Pancreas (tissue), 10 donors: ENCODE results near the gene RPL35. TPM values are rescaled to one million over a fixed set of nuclear protein-coding genes. Genes with fewer than 3 reads are reported as not detected.
A peak's percentile ranks its signal among the peaks of the same experiment; 100 is the strongest.

ENCODE experiments used
- ATAC-seq, 4 donors: fragments of 200-7000 bp; cut with Tn5 transposase; one replicate each; pipeline versions ENCODE4 v1.8.0 to v1.9.1; 2020; ENCODE audit warnings: mild to moderate bottlenecking in 4 of 4, moderate library complexity in 4 of 4
- DNase-seq, 6 donors: peaks; one replicate each; pipeline ENCODE4 v3.0.0-alpha.2; 2020
- FAIRE-seq: peaks from 2 replicates; lab custom pipeline; 2012; peaks lifted over from hg19 to GRCh38; lab: Jason Lieb, UNC
- H3K27ac ChIP-seq, 4 donors: fragments of 200-600 bp; sonication (generic); 1 replicate in 3 of 4; 2 replicates in 1 of 4; pipeline versions ENCODE4 v1.5.0 to v1.8.0; 2020
- H3K27me3 ChIP-seq, 4 donors: fragments of 200-600 bp; one replicate each; pipeline ENCODE4 v1.8.0; 2021
- H3K36me3 ChIP-seq, 3 donors: fragments of 200-600 bp; sonication (generic) in 1 of 3; one replicate each; pipeline versions ENCODE4 v1.5.0 to v1.8.0; 2020 to 2021
- H3K4me1 ChIP-seq, 3 donors: fragments of 200-600 bp; one replicate each; pipeline ENCODE4 v1.8.0; 2021
- H3K4me3 ChIP-seq, 4 donors: fragments of 200-600 bp; sonication (generic) in 2 of 4; one replicate each; pipeline versions ENCODE4 v1.5.0 to v1.8.0; 2020 to 2021
- H3K9me3 ChIP-seq, 4 donors: fragments of 200-600 bp; one replicate each; pipeline ENCODE4 v1.8.0; 2021
- CTCF ChIP-seq, 4 donors: fragments of 200-600 bp; sonication (generic) in 3 of 4; IDR thresholded peaks; one replicate each; pipeline versions ENCODE4 v1.5.0 to v1.8.0; 2021; ENCODE audit warnings: antibody characterized with exemption in 4 of 4
- WGBS, 2 donors: extraction: QIAGEN DNeasy Blood & Tissue Kit; methylation state at CpG; one replicate each; pipeline ENCODE4 v1.1.7; 2013; 5-methylcytosine and 5-hydroxymethylcytosine counted together
- intact Hi-C, 3 donors: fragments of 100-400 bp; cut with DNase I; formaldehyde crosslinking; loops; one replicate each; pipeline versions ENCODE4 v1.11.1 to v1.14.2; 2022
- polyA plus RNA-seq, 2 donors: library from polyadenylated mRNA; stranded (reverse); fragments of 200-250 nt; gene quantifications; one replicate each; pipeline ENCODE4 v1.2.3, GENCODE V29; 2013
- total RNA-seq, 6 donors: library from RNA; stranded (reverse); fragmentation: NEBNext Ultra II Directional in 4 of 6; extraction: Animal tissue kit (Norgen Biotek cat#: 25700) in 4 of 6; gene quantifications; one replicate each; pipeline versions ENCODE4 v1.2.1 to v1.2.4, GENCODE V29; 2021 to 2023
- donor health status: healthy with polysubstance abuse.
- donor health status: DM: no; HTN: no; CAD: no; lungs with moderate emphysema.
- donor health status: DM: no; HTN: no; CAD: no.
- donor health status: control.
- donor health status: control.
- donor health status: Bipolar disorder and iron deficiency.
- donor health status: DM: yes; HTN: yes; CAD: no.
- donor health status: DM: no; HTN: no; CAD: no.
- donor health status: DM: no; HTN: no; CAD: no.
- donor health status: DM: yes; HTN: yes; CAD: no.

RPL35 gene
- total and polyA plus RNA-seq, 8 donors: 711 to 3,795 (median 1,051) TPM

GRCh38 chr9:124854822-124855221 lies 6.9 kb downstream of the RPL35 start:
- WGBS, 2 donors: 65 to 66% methylated on average over 7 of the region's 7 CpGs
- H3K4me3 ChIP-seq: no peak overlapping the region
- TF ChIP-seq CTCF (IDR thresholded peaks at IDR 0.05): no peak
- peaks cover 0 to 11% (median 6%) of the 10 kb centered on the region in 3 donors for H3K4me1 ChIP-seq
- no peaks in the 10 kb centered on the region for H3K9me3 ChIP-seq
- ATAC-seq (no peak), DNase-seq (no peak), FAIRE-seq (no peak)
- intact Hi-C loops: loop anchor here in 2 of 3 donors (5.0 to 10.0 kb wide), 2 partner anchors 63 to 70 kb away; no protein-coding TSS in a partner anchor
- H3K27me3 ChIP-seq: no peaks in the 10 kb centered on the region
- no peak overlapping the region for H3K27ac ChIP-seq
- H3K36me3 ChIP-seq: peaks cover 6 to 30% (median 15%) of the 10 kb centered on the region in 3 donors

GRCh38 chr9:124854161-124854560 lies 7.6 kb downstream of the RPL35 start:
- no peak overlapping the region for H3K4me3 ChIP-seq
- no peak for ATAC-seq
- no peaks in the 10 kb centered on the region for H3K27me3 ChIP-seq
- peak in 1 of 6 donors; percentile 66 for DNase-seq
- intact Hi-C loops: loop anchor here in 2 of 3 donors (5.0 to 10.0 kb wide), 2 partner anchors 62 to 69 kb away; no protein-coding TSS in a partner anchor
- H3K9me3 ChIP-seq: no peaks in the 10 kb centered on the region
- peaks cover 0 to 6% (median 5%) of the 10 kb centered on the region in 3 donors for H3K4me1 ChIP-seq
- H3K27ac ChIP-seq: no peak overlapping the region
- H3K36me3 ChIP-seq: peaks cover 6 to 24% (median 9%) of the 10 kb centered on the region in 3 donors
- WGBS, 2 donors: 70 to 81% methylated on average over 8 of the region's 8 CpGs
- no peak for TF ChIP-seq CTCF (IDR thresholded peaks at IDR 0.05)
- no peak for FAIRE-seq

- Histone ChIP-seq H3K4me1 (peaks cover 0 to 6% (median under 1%) of the 10 kb centered on the region in 3 donors), H3K36me3 (peaks cover 5 to 19% (median 5%) of the 10 kb centered on the region in 3 donors), H3K27me3 (no peaks in the 10 kb centered on the region), H3K4me3 (peak overlapping the region in 2 of 4 donors; percentile 34 to 47), H3K9me3 (no peaks in the 10 kb centered on the region), H3K27ac (no peak overlapping the region)
- peak in 1 of 6 donors; percentile 38 for DNase-seq
- ATAC-seq: peak in 2 of 4 donors; percentile 4 to 5
- intact Hi-C loops: loop anchor here (2.0 to 10.0 kb wide), 4 partner anchors 61 to 81 kb away; no protein-coding TSS in a partner anchor
- FAIRE-seq: no peak
- WGBS, 2 donors: 56 to 65% methylated on average over 11 of the region's 11 CpGs
- TF ChIP-seq CTCF (IDR thresholded peaks at IDR 0.05): no peak
Observed at GRCh38 chr9:124853605-124854143, 8.1 kb downstream of the RPL35 start.

DNA sequence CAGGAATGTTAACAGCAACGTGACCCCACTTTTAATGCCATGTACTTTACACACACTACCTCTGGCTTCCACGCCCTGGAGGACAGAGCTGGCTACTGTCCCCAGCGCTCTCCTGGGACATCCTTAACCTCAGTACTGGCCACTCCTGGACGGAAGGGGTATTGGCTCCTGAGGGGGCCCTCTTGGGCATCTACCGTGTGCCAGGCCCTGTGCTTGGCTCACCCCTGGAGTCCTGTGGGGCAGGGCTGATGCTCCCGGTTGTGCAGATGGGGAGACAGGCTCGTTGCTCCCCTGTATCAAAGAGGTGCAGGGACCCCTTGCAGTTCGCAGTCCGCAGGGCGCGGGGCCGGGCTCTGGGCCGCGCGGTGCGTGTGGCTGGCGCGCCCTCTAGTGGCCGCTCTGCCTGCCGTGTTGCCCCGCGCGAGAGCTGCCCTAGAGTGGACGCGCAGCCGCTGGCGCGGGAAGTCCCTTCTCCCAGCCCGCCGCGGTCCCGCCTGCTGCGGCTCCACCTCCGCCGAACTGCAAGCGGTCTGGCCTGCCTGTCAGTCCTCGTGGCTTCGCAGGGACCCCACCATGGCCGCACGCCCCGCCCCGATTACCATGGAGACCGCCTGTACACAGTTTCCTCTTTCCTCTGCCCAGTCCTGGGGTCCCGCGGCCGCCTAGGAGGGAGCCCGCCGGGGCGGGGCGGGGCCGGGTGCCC lies 8.8 kb downstream of the RPL35 start, which contains the start of gene WDR38:
Gene WDR38 (plus strand): TSS at position 632 of the 703 bp plus-strand sequence. CDS start 72 bp downstream, outside the sequence.
- intact Hi-C loops: loop anchor here (2.0 to 10.0 kb wide), 4 partner anchors 61 to 80 kb away; no protein-coding TSS in a partner anchor
- peak; percentile 94 to 99 (median 98) for TF ChIP-seq CTCF (IDR thresholded peaks at IDR 0.05)
- 1 to 2% methylated on average over 35 to 51 of the region's 51 CpGs for WGBS, 2 donors
- FAIRE-seq (no peak), DNase-seq (peak; percentile 60 to 94 (median 76)), ATAC-seq (peak; percentile 89 to 92 (median 91))
- peak within 1 kb of the TSS in 3 of 4 donors; percentile 19 to 47 (median 34) for H3K4me3 ChIP-seq
- peaks cover 0 to 6% (median 0%) of the 10 kb centered on the region in 3 donors for H3K4me1 ChIP-seq
- H3K27me3 ChIP-seq: no peaks in the 10 kb centered on the region
- no peak within 1 kb of the TSS for H3K27ac ChIP-seq
- H3K36me3 ChIP-seq: peaks cover 0 to 12% (median 0%) of the 10 kb centered on the region in 3 donors
- H3K9me3 ChIP-seq: no peaks in the 10 kb centered on the region
